WTC11 (cell line): ENCODE data around the gene IFFO2. TPM values are rescaled to one million over a fixed set of nuclear protein-coding genes. Genes with fewer than 3 reads are reported as not detected.

ENCODE experiments used
- ATAC-seq: fragments of 200-7000 bp; cut with Tn5 transposase; 2 replicates; pipeline ENCODE4 v1.10.0; 2021; ENCODE audit warnings: mild to moderate bottlenecking, moderate library complexity
- CTCF ChIA-PET: fragments of 300-600 bp; sonication (Branson Sonifier 250); formaldehyde crosslinking; loops from one replicate; lab custom pipeline; 2021; ENCODE audit warnings: antibody characterized with exemption; lab: Charles Lee
- POLR2A ChIA-PET: fragments of 350-600 bp; sonication (Branson Sonifier 250); formaldehyde crosslinking; loops from one replicate; lab custom pipeline; 2021; ENCODE audit warnings: antibody characterized with exemption; lab: Charles Lee
- DNase-seq: peaks from one replicate; pipeline ENCODE4 v3.0.0; 2021; ENCODE audit warnings: low spot score
- H3K27ac Mint-ChIP-seq: 2 replicates; pipeline ENCODE4 v1.8.0; 2021; ENCODE audit warnings: mixed read lengths
- H3K27me3 Mint-ChIP-seq: 2 replicates; pipeline ENCODE4 v1.8.0; 2021; ENCODE audit warnings: low read depth, mild to moderate bottlenecking, moderate library complexity, mixed read lengths
- H3K36me3 Mint-ChIP-seq: 2 replicates; pipeline ENCODE4 v1.8.0; 2021; ENCODE audit warnings: mixed read lengths
- H3K4me1 Mint-ChIP-seq: 2 replicates; pipeline ENCODE4 v1.8.0; 2022; ENCODE audit warnings: mixed read lengths
- H3K4me3 Mint-ChIP-seq: 2 replicates; pipeline ENCODE4 v1.8.0; 2021; ENCODE audit warnings: mild to moderate bottlenecking, moderate library complexity, mixed read lengths
- H3K9me3 Mint-ChIP-seq: 2 replicates; pipeline ENCODE4 v1.8.0; 2021; ENCODE audit warnings: mixed read lengths
- FOXP1 ChIP-seq: sonication (generic); formaldehyde crosslinking; IDR thresholded peaks from 2 replicates; pipeline ENCODE4 v1.8.0; 2022; ENCODE audit warnings: missing genetic modification reagents, mild to moderate bottlenecking, moderate library complexity, borderline replicate concordance
- HMGA2 ChIP-seq: fragments of 250-450 bp; sonication (Bioruptor Pico); IDR thresholded peaks from 2 replicates; pipeline ENCODE4 v1.4.0; 2021; ENCODE audit warnings: mild to moderate bottlenecking, moderate library complexity
- IRF2 ChIP-seq: sonication (generic); formaldehyde crosslinking; IDR thresholded peaks from 2 replicates; pipeline ENCODE4 v1.8.0; 2022; ENCODE audit warnings: low read depth, missing genetic modification reagents, borderline replicate concordance
- JUN ChIP-seq: sonication (generic); formaldehyde crosslinking; IDR thresholded peaks from 2 replicates; pipeline ENCODE4 v1.8.0; 2023; ENCODE audit warnings: mild to moderate bottlenecking, missing genetic modification reagents
- MXD4 ChIP-seq: fragments of 250-450 bp; sonication (Bioruptor Pico); IDR thresholded peaks from 2 replicates; pipeline ENCODE4 v1.8.0; 2021; ENCODE audit warnings: mild to moderate bottlenecking, moderate library complexity, borderline replicate concordance
- MYBL2 ChIP-seq: sonication (generic); formaldehyde crosslinking; IDR thresholded peaks from 2 replicates; pipeline ENCODE4 v1.8.1; 2023; ENCODE audit warnings: mild to moderate bottlenecking, moderate library complexity, missing genetic modification reagents
- NFYB ChIP-seq: sonication (generic); formaldehyde crosslinking; conservative IDR thresholded peaks from 2 replicates; pipeline ENCODE4 v1.8.0; 2022; ENCODE audit warnings: low read depth, missing genetic modification reagents
- NR1H2 ChIP-seq: sonication (generic); formaldehyde crosslinking; IDR thresholded peaks from 2 replicates; pipeline ENCODE4 v1.9.0; 2021; ENCODE audit warnings: mild to moderate bottlenecking, moderate library complexity, missing genetic modification reagents
- NR3C1 ChIP-seq: sonication (generic); formaldehyde crosslinking; conservative IDR thresholded peaks from 2 replicates; pipeline ENCODE4 v1.8.1; 2023; ENCODE audit warnings: low read depth, mild to moderate bottlenecking, missing genetic modification reagents
- RELA ChIP-seq: sonication (generic); formaldehyde crosslinking; IDR thresholded peaks from 2 replicates; pipeline ENCODE4 v1.8.1; 2022; ENCODE audit warnings: missing genetic modification reagents, mild to moderate bottlenecking, borderline replicate concordance
- SOX15 ChIP-seq: fragments of 250-450 bp; sonication (Bioruptor Pico); IDR thresholded peaks from 2 replicates; pipeline ENCODE4 v1.9.0; 2021; ENCODE audit warnings: mild to moderate bottlenecking
- ZNF121 ChIP-seq: sonication (generic); formaldehyde crosslinking; IDR thresholded peaks from 2 replicates; pipeline ENCODE4 v1.8.0; 2023; ENCODE audit warnings: missing genetic modification reagents
- ZNF138 ChIP-seq: sonication (generic); formaldehyde crosslinking; conservative IDR thresholded peaks from 2 replicates; pipeline ENCODE4 v1.8.1; 2022; ENCODE audit warnings: mild to moderate bottlenecking, moderate library complexity, missing genetic modification reagents
- ZNF423 ChIP-seq: fragments of 250-450 bp; sonication (Bioruptor Pico); IDR thresholded peaks from 2 replicates; pipeline ENCODE4 v2.1.2; 2022; ENCODE audit warnings: mild to moderate bottlenecking, moderate library complexity
- total RNA-seq: library from RNA; stranded (reverse); gene quantifications from 3 replicates; pipeline ENCODE4 v1.2.3, GENCODE V29; 2021
- TF ChIP-seq, protein P1 (sequence below): sonication (generic); formaldehyde crosslinking; IDR thresholded peaks from 2 replicates; pipeline ENCODE4 v1.8.1; 2022; ENCODE audit warnings: missing genetic modification reagents, borderline replicate concordance
- TF ChIP-seq, protein P2 (sequence below): sonication (generic); formaldehyde crosslinking; IDR thresholded peaks from 2 replicates; pipeline ENCODE4 v1.8.0; 2023; ENCODE audit warnings: missing genetic modification reagents, mild to moderate bottlenecking, borderline replicate concordance
- TF ChIP-seq, protein P3 (sequence below): sonication (generic); formaldehyde crosslinking; IDR thresholded peaks from 2 replicates; pipeline ENCODE4 v1.8.0; 2022; ENCODE audit warnings: mild to moderate bottlenecking, missing genetic modification reagents
- TF ChIP-seq, protein P4 (sequence below): fragments of 200-600 bp; IDR thresholded peaks from 2 replicates; pipeline ENCODE4 v1.8.0; 2022; ENCODE audit warnings: antibody characterized with exemption
- TF ChIP-seq, protein P5 (sequence below): sonication (generic); formaldehyde crosslinking; IDR thresholded peaks from 2 replicates; pipeline ENCODE4 v1.8.1; 2022; ENCODE audit warnings: mild to moderate bottlenecking, missing genetic modification reagents, moderate library complexity, borderline replicate concordance
- TF ChIP-seq, protein P6 (sequence below): sonication (generic); formaldehyde crosslinking; IDR thresholded peaks from 2 replicates; pipeline ENCODE4 v1.8.1; 2023; ENCODE audit warnings: mild to moderate bottlenecking, missing genetic modification reagents

Gene IFFO2
- total RNA-seq, 1 experiment from 2014 or later: 8.1 TPM

DNA sequence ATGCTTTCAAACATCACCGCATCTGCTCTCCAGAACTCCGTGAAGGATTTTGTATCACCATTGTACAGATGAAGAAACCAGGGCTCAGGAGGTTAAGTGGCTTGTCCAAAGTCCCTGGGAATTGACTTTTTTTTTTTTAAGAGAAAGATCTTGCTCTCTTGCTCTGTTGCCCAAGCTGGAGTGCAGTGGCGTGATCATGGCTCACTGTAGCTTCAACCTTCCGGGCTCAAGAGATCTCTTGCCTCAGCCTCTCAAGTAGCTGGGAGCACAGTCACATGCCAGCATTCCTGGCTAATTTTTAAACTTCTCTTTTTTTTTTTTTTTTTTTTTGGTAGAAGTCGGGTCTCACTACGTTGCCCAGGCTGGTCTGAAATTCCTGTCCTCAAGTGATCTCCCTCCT is 90.2 kb downstream of the IFFO2 start:
- no peak for ATAC-seq
- Mint-ChIP-seq H3K36me3 (no peaks in the 10 kb centered on the region), H3K27ac (no peak overlapping the region), H3K4me1 (no peaks in the 10 kb centered on the region), H3K9me3 (no peaks in the 10 kb centered on the region), H3K4me3 (no peak overlapping the region), H3K27me3 (no peaks in the 10 kb centered on the region; the same call in 1 of the 2 replicates)
- no peak for DNase-seq
- CTCF ChIA-PET: interaction anchor here (1.3 to 1.9 kb wide), 2 partner anchors 9 to 18 kb away, joined by 4 to 7 read pairs; no protein-coding TSS in a partner anchor
- POLR2A ChIA-PET: no interaction called here
- TF ChIP-seq, protein P1, sequence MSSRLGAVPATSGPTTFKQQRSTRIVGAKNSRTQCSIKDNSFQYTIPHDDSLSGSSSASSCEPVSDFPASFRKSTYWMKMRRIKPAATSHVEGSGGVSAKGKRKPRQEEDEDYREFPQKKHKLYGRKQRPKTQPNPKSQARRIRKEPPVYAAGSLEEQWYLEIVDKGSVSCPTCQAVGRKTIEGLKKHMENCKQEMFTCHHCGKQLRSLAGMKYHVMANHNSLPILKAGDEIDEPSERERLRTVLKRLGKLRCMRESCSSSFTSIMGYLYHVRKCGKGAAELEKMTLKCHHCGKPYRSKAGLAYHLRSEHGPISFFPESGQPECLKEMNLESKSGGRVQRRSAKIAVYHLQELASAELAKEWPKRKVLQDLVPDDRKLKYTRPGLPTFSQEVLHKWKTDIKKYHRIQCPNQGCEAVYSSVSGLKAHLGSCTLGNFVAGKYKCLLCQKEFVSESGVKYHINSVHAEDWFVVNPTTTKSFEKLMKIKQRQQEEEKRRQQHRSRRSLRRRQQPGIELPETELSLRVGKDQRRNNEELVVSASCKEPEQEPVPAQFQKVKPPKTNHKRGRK (CRISPR knock-in tag): no peak
- TF ChIP-seq, protein P2, sequence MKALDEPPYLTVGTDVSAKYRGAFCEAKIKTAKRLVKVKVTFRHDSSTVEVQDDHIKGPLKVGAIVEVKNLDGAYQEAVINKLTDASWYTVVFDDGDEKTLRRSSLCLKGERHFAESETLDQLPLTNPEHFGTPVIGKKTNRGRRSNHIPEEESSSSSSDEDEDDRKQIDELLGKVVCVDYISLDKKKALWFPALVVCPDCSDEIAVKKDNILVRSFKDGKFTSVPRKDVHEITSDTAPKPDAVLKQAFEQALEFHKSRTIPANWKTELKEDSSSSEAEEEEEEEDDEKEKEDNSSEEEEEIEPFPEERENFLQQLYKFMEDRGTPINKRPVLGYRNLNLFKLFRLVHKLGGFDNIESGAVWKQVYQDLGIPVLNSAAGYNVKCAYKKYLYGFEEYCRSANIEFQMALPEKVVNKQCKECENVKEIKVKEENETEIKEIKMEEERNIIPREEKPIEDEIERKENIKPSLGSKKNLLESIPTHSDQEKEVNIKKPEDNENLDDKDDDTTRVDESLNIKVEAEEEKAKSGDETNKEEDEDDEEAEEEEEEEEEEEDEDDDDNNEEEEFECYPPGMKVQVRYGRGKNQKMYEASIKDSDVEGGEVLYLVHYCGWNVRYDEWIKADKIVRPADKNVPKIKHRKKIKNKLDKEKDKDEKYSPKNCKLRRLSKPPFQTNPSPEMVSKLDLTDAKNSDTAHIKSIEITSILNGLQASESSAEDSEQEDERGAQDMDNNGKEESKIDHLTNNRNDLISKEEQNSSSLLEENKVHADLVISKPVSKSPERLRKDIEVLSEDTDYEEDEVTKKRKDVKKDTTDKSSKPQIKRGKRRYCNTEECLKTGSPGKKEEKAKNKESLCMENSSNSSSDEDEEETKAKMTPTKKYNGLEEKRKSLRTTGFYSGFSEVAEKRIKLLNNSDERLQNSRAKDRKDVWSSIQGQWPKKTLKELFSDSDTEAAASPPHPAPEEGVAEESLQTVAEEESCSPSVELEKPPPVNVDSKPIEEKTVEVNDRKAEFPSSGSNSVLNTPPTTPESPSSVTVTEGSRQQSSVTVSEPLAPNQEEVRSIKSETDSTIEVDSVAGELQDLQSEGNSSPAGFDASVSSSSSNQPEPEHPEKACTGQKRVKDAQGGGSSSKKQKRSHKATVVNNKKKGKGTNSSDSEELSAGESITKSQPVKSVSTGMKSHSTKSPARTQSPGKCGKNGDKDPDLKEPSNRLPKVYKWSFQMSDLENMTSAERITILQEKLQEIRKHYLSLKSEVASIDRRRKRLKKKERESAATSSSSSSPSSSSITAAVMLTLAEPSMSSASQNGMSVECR (CRISPR knock-in tag): no peak
- TF ChIP-seq, protein P3, sequence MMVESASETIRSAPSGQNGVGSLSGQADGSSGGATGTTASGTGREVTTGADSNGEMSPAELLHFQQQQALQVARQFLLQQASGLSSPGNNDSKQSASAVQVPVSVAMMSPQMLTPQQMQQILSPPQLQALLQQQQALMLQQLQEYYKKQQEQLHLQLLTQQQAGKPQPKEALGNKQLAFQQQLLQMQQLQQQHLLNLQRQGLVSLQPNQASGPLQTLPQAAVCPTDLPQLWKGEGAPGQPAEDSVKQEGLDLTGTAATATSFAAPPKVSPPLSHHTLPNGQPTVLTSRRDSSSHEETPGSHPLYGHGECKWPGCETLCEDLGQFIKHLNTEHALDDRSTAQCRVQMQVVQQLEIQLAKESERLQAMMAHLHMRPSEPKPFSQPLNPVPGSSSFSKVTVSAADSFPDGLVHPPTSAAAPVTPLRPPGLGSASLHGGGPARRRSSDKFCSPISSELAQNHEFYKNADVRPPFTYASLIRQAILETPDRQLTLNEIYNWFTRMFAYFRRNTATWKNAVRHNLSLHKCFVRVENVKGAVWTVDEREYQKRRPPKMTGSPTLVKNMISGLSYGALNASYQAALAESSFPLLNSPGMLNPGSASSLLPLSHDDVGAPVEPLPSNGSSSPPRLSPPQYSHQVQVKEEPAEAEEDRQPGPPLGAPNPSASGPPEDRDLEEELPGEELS (CRISPR knock-in tag): no peak
- TF ChIP-seq MYBL2 (no peak), NR1H2 (CRISPR knock-in tag) (no peak), HMGA2 (no peak), ZNF121 (no peak), NR3C1 (CRISPR knock-in tag) (no peak), JUN (CRISPR knock-in tag) (no peak), MXD4 (CRISPR knock-in tag) (no peak), RELA (CRISPR knock-in tag) (no peak), ZNF138 (CRISPR knock-in tag) (no peak), SOX15 (CRISPR knock-in tag) (no peak)
- TF ChIP-seq, protein P4, sequence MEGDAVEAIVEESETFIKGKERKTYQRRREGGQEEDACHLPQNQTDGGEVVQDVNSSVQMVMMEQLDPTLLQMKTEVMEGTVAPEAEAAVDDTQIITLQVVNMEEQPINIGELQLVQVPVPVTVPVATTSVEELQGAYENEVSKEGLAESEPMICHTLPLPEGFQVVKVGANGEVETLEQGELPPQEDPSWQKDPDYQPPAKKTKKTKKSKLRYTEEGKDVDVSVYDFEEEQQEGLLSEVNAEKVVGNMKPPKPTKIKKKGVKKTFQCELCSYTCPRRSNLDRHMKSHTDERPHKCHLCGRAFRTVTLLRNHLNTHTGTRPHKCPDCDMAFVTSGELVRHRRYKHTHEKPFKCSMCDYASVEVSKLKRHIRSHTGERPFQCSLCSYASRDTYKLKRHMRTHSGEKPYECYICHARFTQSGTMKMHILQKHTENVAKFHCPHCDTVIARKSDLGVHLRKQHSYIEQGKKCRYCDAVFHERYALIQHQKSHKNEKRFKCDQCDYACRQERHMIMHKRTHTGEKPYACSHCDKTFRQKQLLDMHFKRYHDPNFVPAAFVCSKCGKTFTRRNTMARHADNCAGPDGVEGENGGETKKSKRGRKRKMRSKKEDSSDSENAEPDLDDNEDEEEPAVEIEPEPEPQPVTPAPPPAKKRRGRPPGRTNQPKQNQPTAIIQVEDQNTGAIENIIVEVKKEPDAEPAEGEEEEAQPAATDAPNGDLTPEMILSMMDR: no peak
- TF ChIP-seq, all 79 proteins: peak for 0

DNA sequence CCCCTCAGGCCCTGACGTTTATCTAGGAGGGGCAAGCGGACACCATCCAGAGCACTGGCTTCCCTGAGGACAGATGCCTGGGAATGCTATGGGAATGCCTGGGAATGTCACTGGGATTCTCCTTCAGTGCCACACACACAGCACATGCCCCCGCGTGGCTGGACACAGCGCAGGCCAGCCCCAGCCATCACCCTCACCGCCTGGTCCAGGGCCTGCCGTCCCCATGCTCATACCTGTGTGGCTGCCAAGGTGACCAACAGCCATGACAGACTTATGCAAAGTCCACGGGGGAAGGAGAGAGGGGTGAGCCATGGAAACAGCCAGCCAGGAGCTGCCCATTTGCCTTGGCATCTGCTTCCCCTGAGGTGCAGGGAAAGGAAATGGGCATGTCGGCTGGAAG is 91.3 kb downstream of the IFFO2 start:
- CTCF ChIA-PET: interaction anchor here (1.9 to 2.1 kb wide), 2 partner anchors 10 to 19 kb away, joined by 7 read pairs; no protein-coding TSS in a partner anchor
- H3K27me3 Mint-ChIP-seq: no peaks in the 10 kb centered on the region; the same call in 1 of the 2 replicates
- H3K4me3 Mint-ChIP-seq: no peak overlapping the region
- H3K27ac Mint-ChIP-seq: no peak overlapping the region
- DNase-seq (no peak), ATAC-seq (no peak)
- no peaks in the 10 kb centered on the region for H3K9me3 Mint-ChIP-seq
- H3K36me3 Mint-ChIP-seq: no peaks in the 10 kb centered on the region
- H3K4me1 Mint-ChIP-seq: no peaks in the 10 kb centered on the region
- TF ChIP-seq IRF2 (no peak), ZNF423 (CRISPR knock-in tag) (no peak), NFYB (CRISPR knock-in tag) (no peak), FOXP1 (CRISPR knock-in tag) (no peak)
- TF ChIP-seq, protein P5, sequence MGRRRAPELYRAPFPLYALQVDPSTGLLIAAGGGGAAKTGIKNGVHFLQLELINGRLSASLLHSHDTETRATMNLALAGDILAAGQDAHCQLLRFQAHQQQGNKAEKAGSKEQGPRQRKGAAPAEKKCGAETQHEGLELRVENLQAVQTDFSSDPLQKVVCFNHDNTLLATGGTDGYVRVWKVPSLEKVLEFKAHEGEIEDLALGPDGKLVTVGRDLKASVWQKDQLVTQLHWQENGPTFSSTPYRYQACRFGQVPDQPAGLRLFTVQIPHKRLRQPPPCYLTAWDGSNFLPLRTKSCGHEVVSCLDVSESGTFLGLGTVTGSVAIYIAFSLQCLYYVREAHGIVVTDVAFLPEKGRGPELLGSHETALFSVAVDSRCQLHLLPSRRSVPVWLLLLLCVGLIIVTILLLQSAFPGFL (CRISPR knock-in tag): no peak
- TF ChIP-seq, protein P6, sequence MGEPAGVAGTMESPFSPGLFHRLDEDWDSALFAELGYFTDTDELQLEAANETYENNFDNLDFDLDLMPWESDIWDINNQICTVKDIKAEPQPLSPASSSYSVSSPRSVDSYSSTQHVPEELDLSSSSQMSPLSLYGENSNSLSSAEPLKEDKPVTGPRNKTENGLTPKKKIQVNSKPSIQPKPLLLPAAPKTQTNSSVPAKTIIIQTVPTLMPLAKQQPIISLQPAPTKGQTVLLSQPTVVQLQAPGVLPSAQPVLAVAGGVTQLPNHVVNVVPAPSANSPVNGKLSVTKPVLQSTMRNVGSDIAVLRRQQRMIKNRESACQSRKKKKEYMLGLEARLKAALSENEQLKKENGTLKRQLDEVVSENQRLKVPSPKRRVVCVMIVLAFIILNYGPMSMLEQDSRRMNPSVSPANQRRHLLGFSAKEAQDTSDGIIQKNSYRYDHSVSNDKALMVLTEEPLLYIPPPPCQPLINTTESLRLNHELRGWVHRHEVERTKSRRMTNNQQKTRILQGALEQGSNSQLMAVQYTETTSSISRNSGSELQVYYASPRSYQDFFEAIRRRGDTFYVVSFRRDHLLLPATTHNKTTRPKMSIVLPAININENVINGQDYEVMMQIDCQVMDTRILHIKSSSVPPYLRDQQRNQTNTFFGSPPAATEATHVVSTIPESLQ: no peak
- POLR2A ChIA-PET: no interaction called here
